Measurements from ENCODE around the gene RNF144B. TPM values are rescaled to one million over a fixed set of nuclear protein-coding genes. Genes with fewer than 3 reads are reported as not detected.

The RNF144B gene
- total and polyA plus RNA-seq, 2 of the 13 experiments (the other 11 are each of a cell fraction or from before 2014, with no cell fraction given): 1.8 to 4.3 TPM

- Histone ChIP-seq H4K20me1 (ENCODE audit: insufficient read depth, low read length) (no peaks in the 10 kb centered on the region), H3K79me2 (ENCODE audit: insufficient read depth, low read length) (no peaks in the 10 kb centered on the region), H3K27ac (ENCODE audit: extremely low read length, insufficient read depth, low read length) (no peak overlapping the region), H3K9ac (ENCODE audit: insufficient read depth, low read depth, low read length) (no peak overlapping the region), H3K9me3 (ENCODE audit: low read length) (no peaks in the 10 kb centered on the region), H3K36me3 (replicated peaks in 1 of 2; ENCODE audit: control insufficient read depth in 1 of 2, insufficient read depth in 2 of 2, low read length in 2 of 2) (no peaks in the 10 kb centered on the region), H3K27me3 (ENCODE audit: control insufficient read depth in 1 of 2, insufficient read depth in 2 of 2, low read length in 2 of 2) (peaks cover 0 to 3% of the 10 kb centered on the region in 2 experiments; a peak in 1 of 5 replicates), H3K4me3 (replicated peaks in 1 of 3; ENCODE audit: insufficient read depth in 1 of 3, low read depth in 2 of 3, low read length in 3 of 3) (no peak overlapping the region), H3K4me2 (ENCODE audit: low read depth, low read length) (no peak overlapping the region), H2AFZ (ENCODE audit: low read length) (no peak overlapping the region), H3K4me1 (ENCODE audit: insufficient read depth, low read length) (peaks cover 12% of the 10 kb centered on the region)
- in situ Hi-C loops (cut with HindIII; ENCODE audit: extremely low pct_ligation_motif_present, low pct_unique_long_range_greater_than_20kb) (no loop called here), intact Hi-C loops (cut with micrococcal nuclease; ENCODE audit: unreplicated experiment) (no loop called here)
- FAIRE-seq: no peak
- ATAC-seq: no peak
- CTCF ChIA-PET (ENCODE audit: low intra/inter-chr PET ratio, low total read pairs): no interaction called here
- WGBS (ENCODE audit: low lambda C conversion rate): 31% methylated on average over 2 of the region's 2 CpGs
- BruUV-seq (replicated peaks): no TSS peak
- POLR2A ChIA-PET: no interaction called here
- DNase-seq (ENCODE audit: low spot score): no peak
- TF ChIP-seq ARID4A (CRISPR knock-in tag; IDR thresholded peaks at IDR 0.05; ENCODE audit: borderline replicate concordance): no peak
- TF ChIP-seq CTCF (CRISPR knock-in tag; IDR thresholded peaks at IDR 0.05): no peak
- no peak for TF ChIP-seq ZNF678 (CRISPR knock-in tag; IDR thresholded peaks at IDR 0.05)
- no peak for TF ChIP-seq TRAFD1 (CRISPR knock-in tag; IDR thresholded peaks at IDR 0.05; ENCODE audit: borderline replicate concordance)
- no peak for TF ChIP-seq HMG20A (CRISPR knock-in tag; IDR thresholded peaks at IDR 0.05; ENCODE audit: borderline replicate concordance)
- no peak for TF ChIP-seq ZNF253 (CRISPR knock-in tag; IDR thresholded peaks at IDR 0.05; ENCODE audit: borderline replicate concordance)
- TF ChIP-seq ADNP (CRISPR knock-in tag; IDR thresholded peaks at IDR 0.05): no peak
- no peak for TF ChIP-seq ZNF180 (CRISPR knock-in tag; IDR thresholded peaks at IDR 0.05; ENCODE audit: borderline replicate concordance, low read depth)
- TF ChIP-seq WIZ (CRISPR knock-in tag; IDR thresholded peaks at IDR 0.05): no peak
- TF ChIP-seq FOXA3 (CRISPR knock-in tag; IDR thresholded peaks at IDR 0.05): no peak
- TF ChIP-seq ZFAT (CRISPR knock-in tag; conservative IDR thresholded peaks at IDR 0.05): no peak
- TF ChIP-seq GZF1 (CRISPR knock-in tag; IDR thresholded peaks at IDR 0.05): no peak
Measured at GRCh38 chr6:18498408-18498807, 111.3 kb downstream of the RNF144B start.
